H1 (cell line): Measurements from ENCODE around the gene API5. TPM values are rescaled to one million over a fixed set of nuclear protein-coding genes. Genes with fewer than 3 reads are reported as not detected.
A peak's percentile ranks its signal among the peaks of the same experiment; 100 is the strongest.

Source experiments
- CTCF ChIA-PET: fragments of 300-600 bp; sonication (Branson Sonifier 250); formaldehyde crosslinking; loops from one replicate; lab custom pipeline; 2021; ENCODE audit not compliant: partially characterized antibody; lab: Charles Lee
- POLR2A ChIA-PET: fragments of 300-600 bp; sonication (Branson Sonifier 250); formaldehyde crosslinking; loops from one replicate; lab custom pipeline; 2021; ENCODE audit warnings: inconsistent platforms; ENCODE audit not compliant: partially characterized antibody; lab: Charles Lee
- DNase-seq, 2 experiments: peaks; one replicate each; pipeline versions ENCODE4 v3.0.0 to v3.0.0-alpha.2; 2010 to 2022; ENCODE audit warnings: low spot score in 2 of 2, low read depth in 1 of 2, mixed read lengths in 1 of 2
- FAIRE-seq: peaks from 2 replicates; lab custom pipeline; 2011; peaks lifted over from hg19 to GRCh38; lab: Jason Lieb, UNC
- H2AFZ ChIP-seq: 2 replicates; pipeline ENCODE4 v1.8.1; 2012; ENCODE audit warnings: low read length, inconsistent platforms
- H2AK5ac ChIP-seq: 2 replicates; pipeline ENCODE4 v1.6.1; 2013; ENCODE audit warnings: low read depth, low read length
- H2BK120ac ChIP-seq: replicated peaks from 2 replicates; pipeline ENCODE3; 2013; ENCODE audit warnings: low read depth, low read length, inconsistent platforms
- H2BK12ac ChIP-seq: 2 replicates; pipeline ENCODE4 v1.6.1; 2013; ENCODE audit warnings: low read depth, low read length
- H2BK15ac ChIP-seq: 2 replicates; pipeline ENCODE4 v1.6.1; 2013; ENCODE audit warnings: low read length
- H2BK20ac ChIP-seq: 2 replicates; pipeline ENCODE4 v1.6.1; 2013; ENCODE audit warnings: low read length
- H2BK5ac ChIP-seq: 2 replicates; pipeline ENCODE4 v1.6.1; 2013; ENCODE audit warnings: low read depth, low read length
- H3K14ac ChIP-seq: 2 replicates; pipeline ENCODE4 v1.6.1; 2013; ENCODE audit warnings: inconsistent platforms; ENCODE audit not compliant: insufficient read length
- H3K18ac ChIP-seq: 2 replicates; pipeline ENCODE4 v1.6.1; 2013; ENCODE audit warnings: low read length; ENCODE audit errors: extremely low read depth
- H3K23ac ChIP-seq: 2 replicates; pipeline ENCODE4 v1.6.1; 2013; ENCODE audit warnings: inconsistent platforms; ENCODE audit not compliant: insufficient read length
- H3K23me2 ChIP-seq: 2 replicates; pipeline ENCODE4 v1.6.1; 2013; ENCODE audit warnings: low read depth, low read length
- H3K27ac ChIP-seq: 2 replicates; pipeline ENCODE4 v1.6.1; 2011; ENCODE audit warnings: low read depth, low read length, inconsistent platforms
- H3K27me3 ChIP-seq, 4 experiments: replicated peaks in 1 of 4; 1 replicate in 1 of 4; 2 replicates in 3 of 4; pipeline versions ENCODE4 v1.6.1 to v1.8.1; 2011 to 2013; ENCODE audit warnings: low read length in 3 of 4, mild to moderate bottlenecking in 3 of 4, inconsistent platforms in 2 of 4, mixed read lengths in 2 of 4, moderate library complexity in 1 of 4; ENCODE audit not compliant: control insufficient read depth in 3 of 4, insufficient read depth in 3 of 4; ENCODE audit errors: extremely low read depth in 1 of 4
- H3K36me3 ChIP-seq, 4 experiments: 2 replicates each; pipeline versions ENCODE4 v1.6.1 to v1.8.1; 2011 to 2013; ENCODE audit warnings: mild to moderate bottlenecking in 4 of 4, low read length in 3 of 4, moderate library complexity in 2 of 4, control low read depth in 1 of 4, inconsistent platforms in 1 of 4; ENCODE audit not compliant: insufficient read depth in 4 of 4, control insufficient read depth in 2 of 4
- H3K4ac ChIP-seq: replicated peaks from 2 replicates; pipeline ENCODE3; 2013; ENCODE audit warnings: low read length, low read depth, mixed read lengths, inconsistent platforms; ENCODE audit not compliant: insufficient read length
- H3K4me1 ChIP-seq, 4 experiments: replicated peaks in 1 of 4; 1 replicate in 1 of 4; 2 replicates in 3 of 4; pipeline versions ENCODE4 v1.6.1 to v1.8.1; 2011 to 2013; ENCODE audit warnings: low read length in 3 of 4, inconsistent platforms in 2 of 4, mixed read lengths in 1 of 4; ENCODE audit not compliant: insufficient read depth in 4 of 4, control insufficient read depth in 3 of 4
- H3K4me2 ChIP-seq, 2 experiments: 2 replicates each; pipeline versions ENCODE4 v1.6.1 to v1.8.1; 2011 to 2013; ENCODE audit warnings: low read depth in 2 of 2, low read length in 2 of 2, control low read depth in 1 of 2, inconsistent platforms in 1 of 2, mild to moderate bottlenecking in 1 of 2; ENCODE audit not compliant: insufficient read depth in 1 of 2
- H3K4me3 ChIP-seq, 4 experiments: fragments of 200-600, 300-600 bp in 1 of 4; sonication (generic), shearing (Covaris generic), sonication (Bioruptor Twin) in 1 of 4; 2 replicates each; pipeline versions ENCODE4 v1.5.1 to v1.8.1; 2011 to 2016; ENCODE audit warnings: low read length in 4 of 4, low read depth in 3 of 4, control low read depth in 2 of 4, inconsistent platforms in 2 of 4, mild to moderate bottlenecking in 2 of 4, mixed read lengths in 1 of 4, moderate library complexity in 1 of 4; ENCODE audit not compliant: insufficient read depth in 2 of 4; ENCODE audit errors: extremely low read depth in 1 of 4
- H3K56ac ChIP-seq: replicated peaks from 2 replicates; pipeline ENCODE3; 2013; ENCODE audit warnings: low read depth, mild to moderate bottlenecking, mixed read lengths, low read length, inconsistent platforms; ENCODE audit not compliant: insufficient read length
- H3K79me1 ChIP-seq: 2 replicates; pipeline ENCODE4 v1.6.1; 2013; ENCODE audit warnings: low read depth, low read length, control low read depth
- H3K79me2 ChIP-seq, 2 experiments: 2 replicates each; pipeline versions ENCODE4 v1.6.1 to v1.8.1; 2012 to 2013; ENCODE audit warnings: low read length in 2 of 2, mild to moderate bottlenecking in 2 of 2, inconsistent platforms in 1 of 2; ENCODE audit not compliant: insufficient read depth in 2 of 2, control insufficient read depth in 1 of 2
- H3K9ac ChIP-seq, 4 experiments: replicated peaks in 1 of 4; 1 replicate in 1 of 4; 2 replicates in 3 of 4; pipeline versions ENCODE4 v1.6.1 to v1.8.1; 2011 to 2013; ENCODE audit warnings: low read depth in 3 of 4, low read length in 3 of 4, control low read depth in 2 of 4, mild to moderate bottlenecking in 2 of 4, moderate library complexity in 2 of 4, inconsistent platforms in 1 of 4; ENCODE audit errors: extremely low read depth in 1 of 4
- H3K9me3 ChIP-seq, 2 experiments: 2 replicates each; pipeline versions ENCODE4 v1.6.1 to v1.8.1; 2012 to 2013; ENCODE audit warnings: mild to moderate bottlenecking in 2 of 2, moderate library complexity in 2 of 2, control low read depth in 1 of 2, inconsistent platforms in 1 of 2, low read depth in 1 of 2, low read length in 1 of 2, mixed read lengths in 1 of 2; ENCODE audit not compliant: insufficient read depth in 2 of 2
- H4K20me1 ChIP-seq, 2 experiments: replicated peaks in 1 of 2; 2 replicates each; pipeline versions ENCODE3 to v1.8.1; 2011 to 2013; ENCODE audit warnings: inconsistent platforms in 2 of 2, low read length in 2 of 2, mild to moderate bottlenecking in 1 of 2; ENCODE audit not compliant: insufficient read depth in 2 of 2, control insufficient read depth in 1 of 2
- H4K5ac ChIP-seq: 2 replicates; pipeline ENCODE4 v1.6.1; 2013; ENCODE audit warnings: low read length, low read depth, mixed read lengths, inconsistent platforms; ENCODE audit not compliant: insufficient read length
- H4K8ac ChIP-seq: 2 replicates; pipeline ENCODE4 v1.8.0; 2013; ENCODE audit warnings: mild to moderate bottlenecking, moderate library complexity, low read length, inconsistent platforms; ENCODE audit not compliant: insufficient read depth; ENCODE audit errors: extremely low read depth
- H4K91ac ChIP-seq: replicated peaks from 2 replicates; pipeline ENCODE3; 2013; ENCODE audit warnings: low read length, mixed read lengths, inconsistent platforms; ENCODE audit not compliant: insufficient read length
- BRCA1 ChIP-seq: IDR thresholded peaks from 2 replicates; pipeline ENCODE4 v1.6.1; 2012; ENCODE audit warnings: low read depth, low read length, improper control_type of control experiment
- CTCF ChIP-seq, 3 experiments: IDR thresholded peaks; 1 replicate in 2 of 3; 2 replicates in 1 of 3; pipeline versions ENCODE4 v1.5.1 to v1.6.1; 2011; ENCODE audit warnings: low read length in 3 of 3, mild to moderate bottlenecking in 3 of 3, inconsistent platforms in 2 of 3, low read depth in 1 of 3, moderate library complexity in 1 of 3; ENCODE audit not compliant: insufficient read depth in 1 of 3; ENCODE audit errors: control extremely low read depth in 1 of 3
- HDAC2 ChIP-seq, 2 experiments: fragments of 300-600 bp in 1 of 2; sonication (generic) in 1 of 2; IDR thresholded peaks; 2 replicates each; pipeline ENCODE4 v1.6.1; 2011 to 2012; ENCODE audit warnings: low read depth in 2 of 2, low read length in 2 of 2, mild to moderate bottlenecking in 2 of 2, moderate library complexity in 2 of 2, borderline replicate concordance in 1 of 2, inconsistent platforms in 1 of 2
- RAD21 ChIP-seq, 2 experiments: IDR thresholded peaks in 1 of 2; conservative IDR thresholded peaks in 1 of 2; 2 replicates each; pipeline ENCODE4 v1.6.1; 2011; ENCODE audit warnings: low read depth in 2 of 2, low read length in 2 of 2, improper control_type of control experiment in 1 of 2, inconsistent platforms in 1 of 2, mild to moderate bottlenecking in 1 of 2, moderate library complexity in 1 of 2
- YY1 ChIP-seq: IDR thresholded peaks from 2 replicates; pipeline ENCODE4 v1.6.1; 2011; ENCODE audit warnings: low read depth, mild to moderate bottlenecking, low read length
- WGBS, 2 experiments: shearing (Covaris generic) in 1 of 2; methylation state at CpG; one replicate each; pipeline versions ENCODE4 v1.1.6 to v1.1.7; 2013 to 2015; ENCODE audit warnings: low lambda C conversion rate in 2 of 2, mixed read lengths in 2 of 2, inconsistent platforms in 1 of 2, low coverage in 1 of 2, missing lambda C conversion rate in 1 of 2; ENCODE audit not compliant: insufficient replicate concordance in 2 of 2, insufficient coverage in 1 of 2, insufficient read length in 1 of 2; ENCODE audit errors: extremely low coverage in 1 of 2, missing lambda C conversion rate in 1 of 2; 5-methylcytosine and 5-hydroxymethylcytosine counted together
- polyA plus RNA-seq, 7 experiments: library from polyadenylated mRNA; depleted of rRNA in 3 of 7; stranded (reverse) in 5 of 7; unstranded in 2 of 7; fragments of >200 nt in 5 of 7; fragments of 200-250 nt in 2 of 7; gene quantifications; 1 replicate in 5 of 7; 2 replicates in 1 of 7; 4 replicates in 1 of 7; pipeline versions ENCODE4 v1.2.1 to v1.2.3, GENCODE V29; 2011 to 2013; ENCODE audit warnings: missing spikeins in 2 of 7, mixed read lengths in 2 of 7
- total RNA-seq: library from RNA; stranded (reverse); fragmentation: NEBNext Ultra II Directional; extraction: Animal tissue kit (Norgen Biotek cat#: 25700); gene quantifications from 2 replicates; pipeline ENCODE4 v1.2.1, GENCODE V29; 2021

Gene API5
- total and polyA plus RNA-seq, 2 of the 8 experiments (the other 6 are each of a cell fraction or from before 2014, with no cell fraction given) = 39.1 to 155 TPM

- Histone ChIP-seq H3K4me3 (no peak overlapping the region), H3K4me1 (peaks cover 0 to 5% (median 3%) of the 10 kb centered on the region in 4 experiments; a peak in 4 of 7 replicates), H2BK20ac (no peak overlapping the region), H3K27me3 (no peaks in the 10 kb centered on the region), H3K23me2 (no peaks in the 10 kb centered on the region), H3K4ac (no peak overlapping the region), H2BK120ac (no peak overlapping the region), H3K56ac (no peak overlapping the region), H2BK5ac (no peak overlapping the region), H3K27ac (no peak overlapping the region), H3K9ac (no peak overlapping the region), H3K36me3 (no peaks in the 10 kb centered on the region), H4K91ac (no peak overlapping the region), H3K14ac (no peak overlapping the region), H2BK15ac (no peak overlapping the region), H4K8ac (no peak overlapping the region), H3K23ac (no peak overlapping the region), H3K9me3 (peaks cover 3 to 4% of the 10 kb centered on the region in 2 experiments; a peak in 3 of 4 replicates), H2BK12ac (no peak overlapping the region), H3K18ac (no peak overlapping the region), H4K20me1 (no peaks in the 10 kb centered on the region), H3K79me1 (no peaks in the 10 kb centered on the region), H2AK5ac (no peak overlapping the region), H4K5ac (no peak overlapping the region), H3K79me2 (no peaks in the 10 kb centered on the region), H2AFZ (peak overlapping the region; percentile 89; the same call in 1 of the 2 replicates), H3K4me2 (no peak overlapping the region)
- WGBS, 2 experiments = 60% methylated on average over 9 of the region's 9 CpGs; no CpG with 5 or more reads in 1 of the 2 experiments
- ChIA-PET POLR2A (interaction anchor here (1.1 kb wide), 1 partner anchor 53 kb away, joined by 3 read pairs; no protein-coding TSS in a partner anchor), CTCF (interaction anchor here (0.5 to 2.9 kb wide), 34 partner anchors 10 to 1620 kb away, joined by 3 to 22 read pairs (median 4); no protein-coding TSS in a partner anchor)
- FAIRE-seq = peak; percentile 77
- TF ChIP-seq YY1 (0 out of 2 replicates have a peak, but pooled peaks have one; percentile 31), HDAC2 (IDR thresholded peaks at IDR 0.05; ENCODE audit: borderline replicate concordance in 1 of 2, low read depth in 2 of 2, low read length in 2 of 2) (no peak), BRCA1 (no peak), RAD21 (IDR thresholded peaks at IDR 0.05 in 1 of 2, conservative IDR thresholded peaks at IDR 0.05 in 1 of 2; ENCODE audit: low read depth in 2 of 2, low read length in 2 of 2) (peak; percentile 74 to 77), CTCF (IDR thresholded peaks at IDR 0.05; ENCODE audit: control extremely low read depth in 1 of 3, insufficient read depth in 1 of 3, low read depth in 1 of 3, low read length in 3 of 3) (peak in 2 of 3 experiments; percentile 39 to 43; a peak in 2 of 4 replicates)
- peak in 1 of 2 experiments; percentile 50 for DNase-seq
Observed at GRCh38 chr11:43278193-43278956, 33.4 kb upstream of the API5 start.
